ENCODE results near the gene GOT1. TPM values are rescaled to one million over a fixed set of nuclear protein-coding genes. Genes with fewer than 3 reads are reported as not detected.

The GOT1 gene
- total RNA-seq: 17.4 TPM

- DNase-seq (ENCODE audit: extremely low spot score in 2 of 2): peak; percentile 97 to 99
- Histone ChIP-seq H3K27ac (peak within 1 kb of the TSS; percentile 87), H3K4me3 (peak within 1 kb of the TSS; percentile 55 to 90), H3K36me3 (peaks cover 0 to 7% of the 10 kb centered on the region in 2 donors), H3K9me3 (no peaks in the 10 kb centered on the region), H3K27me3 (no peaks in the 10 kb centered on the region), H3K4me1 (peaks cover 26% of the 10 kb centered on the region)
- intact Hi-C loops (cut with DNase I): no loop called here
- no peak for TF ChIP-seq CTCF (IDR thresholded peaks at IDR 0.05)
- peak in 1 of 2 donors; percentile 54 for TF ChIP-seq POLR2A (IDR thresholded peaks at IDR 0.05)
- peak; percentile 94 to 96 for TF ChIP-seq POLR2AphosphoS5 (IDR thresholded peaks at IDR 0.05; ENCODE audit: insufficient read depth in 1 of 2, low read depth in 1 of 2)
These were observed at the start of gene GOT1 for GRCh38 chr10:99430451-99431189. GOT1 (minus strand) TSS chr10:99430624; CDS start chr10:99430565, 59 bp downstream.

DNA sequence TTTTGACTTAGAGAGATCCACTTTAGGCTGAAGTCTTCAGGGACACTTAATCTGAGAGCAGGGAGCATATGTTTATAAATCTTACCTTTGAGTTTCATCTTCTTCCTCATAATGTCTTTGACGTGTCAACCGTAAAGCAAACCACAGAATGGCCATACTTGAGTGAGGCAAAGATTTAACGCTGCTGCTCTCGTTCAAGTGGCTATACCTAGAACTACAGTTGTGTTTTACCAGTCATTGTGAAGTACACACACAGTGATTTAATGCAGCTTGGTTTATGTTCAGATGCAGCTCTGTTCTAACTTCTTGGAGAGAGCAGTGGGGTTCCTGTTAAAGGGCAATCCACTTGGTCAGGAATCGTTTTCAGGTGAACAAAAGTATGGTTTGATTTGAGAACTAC is 39.9 kb upstream of the GOT1 start:
- Histone ChIP-seq H3K27me3 (no peaks in the 10 kb centered on the region), H3K4me1 (no peaks in the 10 kb centered on the region), H3K4me3 (no peak overlapping the region), H3K27ac (no peak overlapping the region), H3K36me3 (no peaks in the 10 kb centered on the region), H3K9me3 (no peaks in the 10 kb centered on the region)
- intact Hi-C loops (cut with DNase I): no loop called here
- DNase-seq (ENCODE audit: extremely low spot score in 2 of 2): no peak
- TF ChIP-seq POLR2A (IDR thresholded peaks at IDR 0.05) (no peak), CTCF (IDR thresholded peaks at IDR 0.05) (no peak), POLR2AphosphoS5 (IDR thresholded peaks at IDR 0.05; ENCODE audit: insufficient read depth in 1 of 2, low read depth in 1 of 2) (no peak)

DNA sequence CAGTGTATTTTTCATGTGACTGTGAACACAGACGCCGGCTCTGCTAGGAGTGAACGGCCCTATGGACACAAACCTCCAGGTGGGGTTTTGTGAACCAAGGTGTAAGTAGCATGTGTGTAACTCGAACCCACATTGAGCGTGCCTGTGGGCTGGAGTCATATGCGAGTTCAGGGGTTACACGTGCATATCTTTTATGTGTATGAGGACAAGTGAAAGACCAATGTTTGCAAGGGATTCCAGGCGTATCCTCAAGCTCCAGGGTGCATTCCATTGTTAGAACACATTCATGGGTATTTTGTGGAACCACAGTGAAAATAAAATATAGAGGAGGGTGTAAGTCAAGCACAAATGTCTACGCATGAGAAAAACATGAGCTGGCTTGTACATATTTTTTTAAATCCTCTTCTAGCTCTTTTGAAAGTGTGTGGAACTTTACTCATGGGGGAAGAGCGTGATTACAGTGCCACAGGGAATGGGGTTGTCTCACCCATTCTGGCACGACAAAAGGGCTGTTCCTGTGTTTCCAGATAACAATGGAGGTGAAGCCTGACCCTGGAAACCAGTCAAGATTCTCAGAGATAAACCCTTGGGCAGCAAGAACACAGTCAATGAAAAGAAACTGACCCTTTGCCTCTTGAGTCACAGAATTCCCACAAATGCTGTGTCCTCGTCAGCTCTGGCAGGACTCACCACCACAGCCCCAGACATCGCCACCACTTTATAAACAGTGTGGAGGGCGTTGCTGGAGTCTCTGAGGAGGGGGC is 37.0 kb upstream of the GOT1 start:
- no peaks in the 10 kb centered on the region for H3K9me3 ChIP-seq
- H3K27me3 ChIP-seq: no peaks in the 10 kb centered on the region
- TF ChIP-seq POLR2AphosphoS5 (IDR thresholded peaks at IDR 0.05; ENCODE audit: insufficient read depth in 1 of 2, low read depth in 1 of 2) (no peak), CTCF (IDR thresholded peaks at IDR 0.05) (no peak), POLR2A (IDR thresholded peaks at IDR 0.05) (no peak)
- H3K4me1 ChIP-seq: no peaks in the 10 kb centered on the region
- no peak overlapping the region for H3K27ac ChIP-seq
- H3K36me3 ChIP-seq: no peaks in the 10 kb centered on the region
- DNase-seq (ENCODE audit: extremely low spot score in 2 of 2): no peak
- intact Hi-C loops (cut with DNase I): no loop called here
- no peak overlapping the region for H3K4me3 ChIP-seq

DNA sequence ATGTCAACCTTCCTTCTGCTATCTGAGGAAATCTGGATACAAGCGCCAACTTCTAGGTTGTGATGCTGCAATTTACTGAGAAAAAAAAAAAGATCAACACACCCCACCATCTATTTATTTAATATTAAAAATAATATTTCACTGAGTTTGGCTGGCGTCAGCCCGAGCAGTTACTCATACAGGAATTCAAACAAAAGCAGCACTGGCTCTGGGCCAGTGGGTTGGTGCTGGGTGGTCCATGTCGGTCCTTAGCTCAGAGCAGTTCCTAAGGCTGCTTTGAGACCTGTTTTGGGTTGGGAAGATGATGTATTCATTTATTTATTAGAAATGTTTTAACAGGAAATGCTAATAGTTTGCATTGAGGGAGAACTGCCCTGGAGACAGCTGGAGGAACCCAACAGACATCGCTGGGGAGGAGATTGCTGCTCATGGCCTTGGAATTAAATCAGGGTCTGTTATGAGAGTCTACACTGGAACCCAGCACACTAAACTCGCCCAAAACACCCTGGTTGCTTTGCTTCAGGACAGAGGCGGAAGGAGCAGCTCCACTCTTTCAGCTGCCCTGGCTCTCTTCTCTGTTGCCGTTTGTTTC is 36.3 kb upstream of the GOT1 start:
- Histone ChIP-seq H3K9me3 (no peaks in the 10 kb centered on the region), H3K4me1 (no peaks in the 10 kb centered on the region), H3K27me3 (no peaks in the 10 kb centered on the region), H3K4me3 (no peak overlapping the region), H3K36me3 (no peaks in the 10 kb centered on the region), H3K27ac (no peak overlapping the region)
- no peak for DNase-seq (ENCODE audit: extremely low spot score in 2 of 2)
- intact Hi-C loops (cut with DNase I): no loop called here
- TF ChIP-seq POLR2A (IDR thresholded peaks at IDR 0.05): no peak
- TF ChIP-seq POLR2AphosphoS5 (IDR thresholded peaks at IDR 0.05; ENCODE audit: insufficient read depth in 1 of 2, low read depth in 1 of 2): no peak
- TF ChIP-seq CTCF (IDR thresholded peaks at IDR 0.05): no peak

Data from vagina (tissue), 2 donors.